Activated CD4-positive, CD25-positive, alpha-beta regulatory T cell treated with anti-CD3 and anti-CD28 coated beads, Interleukin-2, amount 50 U/mL, for 16 hours (primary cell): ENCODE results near the gene CEND1.

Experiments used
- DNase-seq: peaks from one replicate; pipeline ENCODE4 v3.0.0-alpha.2; 2020; ENCODE audit warnings: low read depth, low spot score

CEND1 gene

GRCh38 chr11:827146-827896 lies 37.4 kb upstream of the CEND1 start:
- no peak for DNase-seq

- DNase-seq: no peak
These were observed 36.9 kb upstream of the CEND1 start for GRCh38 chr11:826836-827145.

GRCh38 chr11:826227-826621 lies 36.3 kb upstream of the CEND1 start:
- DNase-seq: no peak

GRCh38 chr11:825366-826226 lies 35.7 kb upstream of the CEND1 start:
- no peak for DNase-seq

- DNase-seq: no peak
These were observed 35.1 kb upstream of the CEND1 start for GRCh38 chr11:824942-825341.

GRCh38 chr11:824292-824880 lies 34.5 kb upstream of the CEND1 start:
- DNase-seq: no peak

- no peak for DNase-seq
These were observed 33.8 kb upstream of the CEND1 start for GRCh38 chr11:823441-824291.

- DNase-seq: no peak
These were observed 31.9 kb upstream of the CEND1 start for GRCh38 chr11:821512-822371.

GRCh38 chr11:820655-821511 lies 31.0 kb upstream of the CEND1 start:
- no peak for DNase-seq

- DNase-seq: peak; percentile 90
These were observed 30.2 kb upstream of the CEND1 start for GRCh38 chr11:819943-820649.

GRCh38 chr11:819129-819931 lies 29.4 kb upstream of the CEND1 start:
- DNase-seq: peak; percentile 81

GRCh38 chr11:818396-819128 lies 28.7 kb upstream of the CEND1 start, which contains the start of gene PNPLA2:
Gene PNPLA2 (plus strand): TSS chr11:818914. CDS start chr11:819719, 805 bp downstream.
- DNase-seq: no peak

- no peak for DNase-seq
These were observed 26.5 kb upstream of the CEND1 start for GRCh38 chr11:816433-816779.

GRCh38 chr11:815675-816432 lies 26.0 kb upstream of the CEND1 start:
- no peak for DNase-seq

GRCh38 chr11:813456-814096 lies 23.7 kb upstream of the CEND1 start:
- DNase-seq: no peak

GRCh38 chr11:813072-813455 lies 23.2 kb upstream of the CEND1 start:
- no peak for DNase-seq
